DMS53 (cell line): ENCODE results near the gene GALNT18.

ENCODE experiments used
- DNase-seq: peaks from one replicate; lab custom pipeline; 2025; lab: John Stamatoyannopoulos, UW

GALNT18 gene

GRCh38 chr11:11432621-11433319 is 189.0 kb downstream of the GALNT18 start:
- no peak for DNase-seq

GRCh38 chr11:11430431-11430830 is 191.4 kb downstream of the GALNT18 start:
- no peak for DNase-seq

- DNase-seq = no peak
Measured at GRCh38 chr11:11428714-11429113, 193.1 kb downstream of the GALNT18 start.

- no peak for DNase-seq
Measured at GRCh38 chr11:11427542-11427941, 194.3 kb downstream of the GALNT18 start.

- DNase-seq = no peak
Measured at GRCh38 chr11:11427140-11427539, 194.7 kb downstream of the GALNT18 start.

- DNase-seq = no peak
Measured at GRCh38 chr11:11426226-11426952, 195.4 kb downstream of the GALNT18 start.

- no peak for DNase-seq
Measured at GRCh38 chr11:11425806-11426205, 196.0 kb downstream of the GALNT18 start.

- DNase-seq = no peak
Measured at GRCh38 chr11:11424688-11425087, 197.1 kb downstream of the GALNT18 start.

- peak; percentile 25 for DNase-seq
Measured at GRCh38 chr11:11422411-11423128, 199.2 kb downstream of the GALNT18 start.

GRCh38 chr11:11421509-11421908 is 200.3 kb downstream of the GALNT18 start:
- DNase-seq = no peak

GRCh38 chr11:11420899-11421285 is 200.9 kb downstream of the GALNT18 start:
- no peak for DNase-seq

- no peak for DNase-seq
Measured at GRCh38 chr11:11420191-11420898, 201.5 kb downstream of the GALNT18 start.

GRCh38 chr11:11419747-11420146 is 202.1 kb downstream of the GALNT18 start:
- DNase-seq = no peak

GRCh38 chr11:11416917-11417316 is 204.9 kb downstream of the GALNT18 start:
- DNase-seq = no peak

- no peak for DNase-seq
Measured at GRCh38 chr11:11416502-11416901, 205.3 kb downstream of the GALNT18 start.

GRCh38 chr11:11415901-11416300 is 205.9 kb downstream of the GALNT18 start:
- no peak for DNase-seq

GRCh38 chr11:11414996-11415395 is 206.8 kb downstream of the GALNT18 start:
- no peak for DNase-seq

GRCh38 chr11:11413776-11414175 is 208.0 kb downstream of the GALNT18 start:
- DNase-seq = peak; percentile 52

GRCh38 chr11:11411401-11411985 is 210.3 kb downstream of the GALNT18 start:
- no peak for DNase-seq

GRCh38 chr11:11409901-11410300 is 211.9 kb downstream of the GALNT18 start:
- DNase-seq = peak; percentile 50

GRCh38 chr11:11409224-11409623 is 212.6 kb downstream of the GALNT18 start:
- no peak for DNase-seq
